NCI-H187 (cell line): Measurements from ENCODE around the gene VSTM1.
"Not testable (repeated sequence)": the region's sequence is repeated elsewhere in the genome, so short reads cannot be mapped to it uniquely, and the experiment has no call there.

Source experiments
- DNase-seq, 2 experiments: peaks; one replicate each; lab custom pipeline; 2025; lab: John Stamatoyannopoulos, UW

Gene VSTM1

GRCh38 chr19:54073829-54074228 lies 10.1 kb upstream of the VSTM1 start:
- no peak for DNase-seq

GRCh38 chr19:54069470-54069869 lies 5.8 kb upstream of the VSTM1 start:
- DNase-seq, result no peak

GRCh38 chr19:54062643-54063042 lies 1.1 kb downstream of the VSTM1 start:
- no peak for DNase-seq

GRCh38 chr19:54047616-54048015 lies 16.1 kb downstream of the VSTM1 start:
- DNase-seq, result no peak

- no peak for DNase-seq
Measured at GRCh38 chr19:54045771-54046170, 17.9 kb downstream of the VSTM1 start.

- DNase-seq, result no peak
Measured at GRCh38 chr19:54042989-54043388, 20.7 kb downstream of the VSTM1 start.

- no peak for DNase-seq
Measured at GRCh38 chr19:54041969-54042606, 21.6 kb downstream of the VSTM1 start.

GRCh38 chr19:54040003-54040402 lies 23.7 kb downstream of the VSTM1 start:
- DNase-seq, result no peak

- not testable (repeated sequence) for DNase-seq
Measured at GRCh38 chr19:54036542-54036941, 27.2 kb downstream of the VSTM1 start.

GRCh38 chr19:54035215-54036178 lies 28.2 kb downstream of the VSTM1 start:
- no peak for DNase-seq

- DNase-seq, result no peak
Measured at GRCh38 chr19:54030895-54031586, 32.7 kb downstream of the VSTM1 start.

GRCh38 chr19:54029930-54030490 lies 33.7 kb downstream of the VSTM1 start:
- peak in 1 of 2 experiments; percentile 10 for DNase-seq

- no peak for DNase-seq
Measured at GRCh38 chr19:54029301-54029700, 34.4 kb downstream of the VSTM1 start.

GRCh38 chr19:54026656-54027055 lies 37.0 kb downstream of the VSTM1 start:
- DNase-seq, result no peak

- DNase-seq, result no peak
Measured at GRCh38 chr19:54024660-54025059, 39.0 kb downstream of the VSTM1 start.

GRCh38 chr19:54023191-54023590 lies 40.5 kb downstream of the VSTM1 start:
- DNase-seq, result no peak

GRCh38 chr19:54021932-54022331 lies 41.8 kb downstream of the VSTM1 start:
- DNase-seq, result no peak

GRCh38 chr19:54021363-54021762 lies 42.3 kb downstream of the VSTM1 start:
- no peak for DNase-seq

- no peak for DNase-seq
Measured at GRCh38 chr19:54017261-54017660, 46.4 kb downstream of the VSTM1 start.

- DNase-seq, result no peak
Measured at GRCh38 chr19:54014920-54015560, 48.7 kb downstream of the VSTM1 start.

GRCh38 chr19:54013866-54014265 lies 49.8 kb downstream of the VSTM1 start:
- DNase-seq, result no peak
